ENCODE data around the gene R3HDM2. TPM values are rescaled to one million over a fixed set of nuclear protein-coding genes. Genes with fewer than 3 reads are reported as not detected.
A peak's percentile ranks its signal among the peaks of the same experiment; 100 is the strongest.

Gene R3HDM2
- 10 to 100 TPM; 36.6 to 54.6 TPM for total RNA-seq

GRCh38 chr12:57430931-57431566 is at the start of gene R3HDM2:
R3HDM2 (minus strand) TSS chr12:57431043; CDS start chr12:57310428, 120,615 bp downstream.
- peak; percentile 97 for ATAC-seq (replicated peaks)
- no peaks in the 10 kb centered on the region for H3K9me3 Mint-ChIP-seq
- no peaks in the 10 kb centered on the region for H3K27me3 Mint-ChIP-seq
- peaks cover 11% of the 10 kb centered on the region for H3K36me3 Mint-ChIP-seq (ENCODE audit: low read depth)
- H3K4me3 Mint-ChIP-seq: peak within 1 kb of the TSS; percentile 98
- H3K4me1 Mint-ChIP-seq: peaks cover 23% of the 10 kb centered on the region
- H3K27ac Mint-ChIP-seq: peak within 1 kb of the TSS; percentile 98

DNA sequence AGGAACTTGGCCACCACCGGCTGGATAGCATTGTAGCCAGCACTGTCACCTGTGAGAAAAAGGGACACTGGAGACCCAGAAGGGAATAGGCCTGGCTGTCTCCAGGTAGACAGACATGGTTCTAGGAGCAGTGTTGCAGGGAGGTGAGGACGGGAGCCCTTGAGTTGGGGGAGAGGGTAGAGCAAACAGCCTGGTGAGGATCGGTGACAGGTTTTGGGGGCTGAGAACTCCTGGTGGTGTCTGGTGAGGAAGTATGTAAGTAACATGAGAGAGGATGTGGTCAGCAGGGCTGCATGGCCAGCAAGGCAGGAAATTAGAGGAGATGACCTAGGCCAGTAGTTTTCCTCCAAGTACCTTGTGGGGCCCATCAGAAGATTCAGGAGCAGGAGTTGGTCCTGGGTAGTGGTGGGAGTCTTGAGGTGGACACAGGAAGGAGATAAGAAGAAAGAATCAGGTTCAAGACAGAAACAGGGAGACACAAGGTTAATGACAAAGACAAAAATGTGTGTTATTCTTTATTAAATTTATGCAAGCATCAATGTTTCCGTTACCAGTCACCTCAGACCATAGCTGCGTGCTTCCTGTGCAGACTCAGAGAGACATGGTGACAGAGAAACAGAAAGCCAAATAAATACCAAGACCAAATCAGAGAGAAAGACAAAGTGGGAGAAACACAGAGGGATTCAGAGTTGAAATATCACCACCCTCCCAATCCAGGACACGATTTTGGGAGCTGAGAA is 48.7 kb upstream of the R3HDM2 start, which contains the start of gene ARHGAP9:
ARHGAP9 (minus strand) TSS at position 491 of the 740 bp plus-strand sequence; CDS start at position 31, 460 bp downstream.
- H3K4me1 Mint-ChIP-seq: peaks cover 44% of the 10 kb centered on the region
- H3K27ac Mint-ChIP-seq: peak within 1 kb of the TSS; percentile 96
- peak; percentile 64 for ATAC-seq (replicated peaks)
- H3K4me3 Mint-ChIP-seq: peak within 1 kb of the TSS; percentile 92
- no peaks in the 10 kb centered on the region for H3K9me3 Mint-ChIP-seq
- H3K36me3 Mint-ChIP-seq (ENCODE audit: low read depth): peaks cover 51% of the 10 kb centered on the region
- H3K27me3 Mint-ChIP-seq: no peaks in the 10 kb centered on the region

DNA sequence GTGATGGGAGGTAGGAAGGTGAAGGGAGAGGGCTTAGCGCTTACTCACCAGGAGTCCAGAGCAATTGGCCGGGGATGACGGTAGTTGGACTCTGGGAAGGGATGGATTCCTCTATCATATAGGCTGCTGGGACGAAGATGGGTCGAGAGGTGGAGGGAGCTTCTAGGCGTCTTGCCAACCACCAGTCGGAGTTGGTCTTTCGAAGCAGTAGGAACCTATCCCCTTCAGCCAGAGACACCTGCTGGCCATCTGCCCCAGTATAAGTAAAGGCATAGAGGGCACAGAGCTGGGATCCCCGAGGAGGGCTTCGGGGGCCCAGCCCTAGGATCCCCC is 48.2 kb upstream of the R3HDM2 start:
- no peak for ATAC-seq (replicated peaks)
- Mint-ChIP-seq H3K27me3 (no peaks in the 10 kb centered on the region), H3K4me1 (peaks cover 49% of the 10 kb centered on the region), H3K27ac (peak overlapping the region; percentile 96), H3K4me3 (peak overlapping the region; percentile 92), H3K9me3 (no peaks in the 10 kb centered on the region), H3K36me3 (ENCODE audit: low read depth) (peaks cover 56% of the 10 kb centered on the region)

- peaks cover 66% of the 10 kb centered on the region for H3K36me3 Mint-ChIP-seq (ENCODE audit: low read depth)
- H3K4me1 Mint-ChIP-seq: peaks cover 47% of the 10 kb centered on the region
These were observed 47.2 kb upstream of the R3HDM2 start for GRCh38 chr12:57477710-57478681.

DNA sequence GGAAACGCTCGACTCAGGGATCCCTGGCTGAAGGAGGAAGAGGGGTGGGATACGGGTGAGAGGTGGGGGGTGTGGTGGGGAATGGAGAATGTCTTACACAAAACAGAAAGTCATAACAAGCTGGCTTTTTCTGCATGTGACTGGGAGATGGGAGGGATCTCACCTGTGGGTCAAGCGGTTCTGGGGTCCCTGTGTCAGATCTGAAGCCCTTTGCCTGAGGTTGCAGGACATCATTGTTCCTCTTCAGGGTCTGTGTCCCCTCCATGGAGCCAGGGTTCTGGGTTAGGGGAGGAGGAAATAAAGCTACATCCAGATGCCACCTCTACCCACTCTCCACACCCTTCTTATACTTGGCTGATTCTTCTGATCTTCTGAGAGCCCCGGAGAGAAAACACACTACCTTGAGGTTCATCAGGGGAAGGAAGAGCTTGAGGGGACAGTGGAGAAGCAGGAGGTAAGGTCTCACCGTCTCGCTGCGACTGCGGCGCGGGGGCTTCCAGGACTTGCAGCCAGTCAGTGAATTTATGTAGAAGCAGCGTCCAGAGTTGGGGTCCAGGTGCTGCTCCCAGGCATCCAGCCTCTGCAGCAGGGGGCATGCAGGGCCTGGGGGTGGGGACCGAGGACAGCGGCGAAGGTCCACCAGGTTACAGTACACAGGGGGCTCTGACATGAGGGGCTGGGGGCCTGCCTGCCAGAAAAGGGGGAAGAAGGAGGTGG is 46.3 kb upstream of the R3HDM2 start:
- H3K36me3 Mint-ChIP-seq (ENCODE audit: low read depth): peaks cover 74% of the 10 kb centered on the region
- no peaks in the 10 kb centered on the region for H3K9me3 Mint-ChIP-seq
- no peak for ATAC-seq (replicated peaks)
- peak overlapping the region; percentile 96 for H3K27ac Mint-ChIP-seq
- no peaks in the 10 kb centered on the region for H3K27me3 Mint-ChIP-seq
- peaks cover 46% of the 10 kb centered on the region for H3K4me1 Mint-ChIP-seq
- peak overlapping the region; percentile 92 for H3K4me3 Mint-ChIP-seq

More at GRCh38 chr12:57477710-57478681, 47.2 kb upstream of the R3HDM2 start:
- no peaks in the 10 kb centered on the region for H3K27me3 Mint-ChIP-seq
- no peaks in the 10 kb centered on the region for H3K9me3 Mint-ChIP-seq
- H3K27ac Mint-ChIP-seq: peak overlapping the region; percentile 96
- H3K4me3 Mint-ChIP-seq: peak overlapping the region; percentile 92
- peak; percentile 74 for ATAC-seq (replicated peaks)

GRCh38 chr12:57476162-57476992 is 45.5 kb upstream of the R3HDM2 start:
- ATAC-seq (replicated peaks): peak; percentile 31
- peak overlapping the region; percentile 92 for H3K4me3 Mint-ChIP-seq
- H3K36me3 Mint-ChIP-seq (ENCODE audit: low read depth): peaks cover 82% of the 10 kb centered on the region
- H3K27ac Mint-ChIP-seq: peak overlapping the region; percentile 96
- H3K9me3 Mint-ChIP-seq: no peaks in the 10 kb centered on the region
- H3K27me3 Mint-ChIP-seq: no peaks in the 10 kb centered on the region
- peaks cover 42% of the 10 kb centered on the region for H3K4me1 Mint-ChIP-seq

DNA sequence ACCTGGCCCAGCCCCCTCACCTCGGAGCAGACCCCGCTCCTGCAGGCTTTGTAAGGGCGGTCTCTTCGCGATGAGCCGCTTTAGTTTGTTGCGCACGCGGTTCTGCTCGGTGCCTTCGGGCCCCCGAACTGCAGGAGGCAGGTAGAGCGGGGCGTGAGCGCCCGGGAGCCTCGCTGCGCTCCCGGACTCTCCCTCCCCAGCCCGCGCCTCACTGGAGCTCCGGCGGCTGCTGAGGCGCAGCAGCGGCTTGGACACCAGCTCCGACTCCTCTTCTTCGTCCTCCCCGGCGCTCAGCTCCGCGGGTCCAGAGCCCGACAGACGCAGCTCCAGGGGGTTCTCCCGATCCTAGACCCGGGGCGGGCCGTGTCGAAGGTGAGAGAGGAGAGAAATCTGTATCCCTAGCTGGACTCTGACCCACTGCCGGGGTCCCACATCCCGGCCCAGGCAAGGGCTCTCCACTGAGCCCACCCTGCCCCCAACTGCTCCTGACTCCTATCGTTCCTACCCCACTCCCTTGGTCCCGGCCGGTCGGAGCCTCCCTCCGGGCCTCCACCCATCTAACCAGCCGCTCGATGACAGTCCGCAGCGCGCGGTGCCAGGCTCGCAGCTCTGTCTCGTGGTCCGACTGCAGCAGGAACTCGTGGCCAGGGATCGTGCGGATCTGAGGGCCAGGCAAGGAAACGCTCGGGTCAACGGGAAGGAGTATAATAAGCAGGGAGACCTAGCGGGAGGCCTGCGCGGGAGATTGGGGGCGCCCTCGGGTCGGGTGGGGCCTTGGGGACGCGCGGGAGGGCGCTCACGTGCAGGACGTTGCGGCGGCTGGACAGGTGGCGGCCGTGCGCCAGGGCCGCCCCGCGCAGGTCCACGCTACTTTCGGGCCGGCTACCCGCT is 44.7 kb upstream of the R3HDM2 start:
- H3K4me1 Mint-ChIP-seq: peaks cover 34% of the 10 kb centered on the region
- no peak for ATAC-seq (replicated peaks)
- no peaks in the 10 kb centered on the region for H3K27me3 Mint-ChIP-seq
- H3K27ac Mint-ChIP-seq: no peak overlapping the region
- H3K9me3 Mint-ChIP-seq: no peaks in the 10 kb centered on the region
- peak overlapping the region; percentile 92 for H3K4me3 Mint-ChIP-seq
- peaks cover 89% of the 10 kb centered on the region for H3K36me3 Mint-ChIP-seq (ENCODE audit: low read depth)

DNA sequence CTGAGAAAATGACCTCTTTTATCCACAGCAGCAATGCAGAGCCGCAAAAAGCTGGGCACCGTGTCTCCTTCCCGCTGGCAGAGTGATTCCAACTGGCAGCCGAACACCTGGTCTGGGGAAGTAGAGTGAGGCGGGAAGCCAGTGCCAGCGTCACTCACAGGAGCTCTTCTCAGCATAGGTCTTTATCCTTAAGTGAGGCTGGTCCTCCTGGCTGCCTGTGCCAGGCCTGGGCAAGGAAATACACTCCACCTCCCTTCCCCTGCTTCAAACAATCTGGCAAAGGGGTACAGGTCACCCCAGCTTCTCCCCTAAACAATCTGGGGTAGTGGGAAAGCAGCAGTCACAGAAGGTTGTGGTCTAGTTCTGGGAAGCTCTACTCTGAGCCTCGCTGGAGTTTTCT is 44.0 kb upstream of the R3HDM2 start:
- Mint-ChIP-seq H3K27me3 (no peaks in the 10 kb centered on the region), H3K9me3 (no peaks in the 10 kb centered on the region), H3K4me1 (peaks cover 32% of the 10 kb centered on the region), H3K36me3 (ENCODE audit: low read depth) (peaks cover 94% of the 10 kb centered on the region), H3K27ac (peak overlapping the region; percentile 63), H3K4me3 (peak overlapping the region; percentile 65)
- ATAC-seq (replicated peaks): no peak

DNA sequence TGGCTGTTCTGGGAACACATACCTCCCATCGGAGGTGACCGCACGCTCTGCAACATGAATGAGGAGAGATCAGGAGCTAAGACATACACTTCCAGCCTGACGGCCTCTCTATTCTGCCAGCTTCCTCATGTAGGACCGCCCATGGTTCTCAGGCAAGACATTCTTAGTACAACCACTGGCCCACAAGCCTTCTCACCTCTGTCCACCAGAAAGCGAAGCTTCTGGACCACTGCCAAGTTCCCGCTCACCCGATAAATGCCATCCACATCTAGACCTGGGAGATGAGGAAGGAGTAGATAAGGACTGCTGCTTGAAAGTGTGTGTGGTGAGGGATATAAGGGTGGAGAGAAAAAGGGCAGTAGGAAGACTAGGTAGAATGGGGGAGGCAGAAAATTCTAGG is 43.6 kb upstream of the R3HDM2 start:
- peak overlapping the region; percentile 63 for H3K27ac Mint-ChIP-seq
- H3K27me3 Mint-ChIP-seq: no peaks in the 10 kb centered on the region
- peaks cover 94% of the 10 kb centered on the region for H3K36me3 Mint-ChIP-seq (ENCODE audit: low read depth)
- peak overlapping the region; percentile 65 for H3K4me3 Mint-ChIP-seq
- H3K9me3 Mint-ChIP-seq: no peaks in the 10 kb centered on the region
- no peak for ATAC-seq (replicated peaks)
- H3K4me1 Mint-ChIP-seq: peaks cover 28% of the 10 kb centered on the region

GRCh38 chr12:57473886-57474285 is 43.0 kb upstream of the R3HDM2 start:
- Mint-ChIP-seq H3K4me3 (peak overlapping the region; percentile 65), H3K27ac (peak overlapping the region; percentile 63), H3K27me3 (no peaks in the 10 kb centered on the region), H3K9me3 (no peaks in the 10 kb centered on the region), H3K36me3 (ENCODE audit: low read depth) (peaks cover 97% of the 10 kb centered on the region), H3K4me1 (peaks cover 23% of the 10 kb centered on the region)
- no peak for ATAC-seq (replicated peaks)

DNA sequence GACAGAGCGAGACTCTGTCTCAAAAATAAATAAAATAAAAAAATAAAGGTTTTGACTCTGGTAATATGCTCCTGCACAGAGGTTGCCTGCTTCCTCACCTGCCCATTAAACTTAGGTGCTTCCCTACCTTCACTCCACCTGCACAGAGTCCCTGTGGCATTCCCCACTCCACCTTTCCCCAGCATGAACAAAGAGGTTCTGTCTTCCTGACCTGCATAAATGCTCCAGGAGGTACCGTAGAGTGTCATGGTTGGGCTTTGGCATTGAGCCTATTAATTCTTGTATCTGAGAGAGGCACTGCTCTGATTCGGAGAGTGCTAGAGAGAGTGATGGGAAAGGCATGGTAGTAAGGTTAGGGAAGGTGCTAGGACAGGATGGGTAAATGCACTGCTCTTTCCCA is 42.5 kb upstream of the R3HDM2 start:
- ATAC-seq (replicated peaks): no peak
- Mint-ChIP-seq H3K36me3 (ENCODE audit: low read depth) (peaks cover 97% of the 10 kb centered on the region), H3K27me3 (no peaks in the 10 kb centered on the region), H3K4me1 (peaks cover 18% of the 10 kb centered on the region), H3K4me3 (no peak overlapping the region), H3K9me3 (no peaks in the 10 kb centered on the region), H3K27ac (peak overlapping the region; percentile 63)

DNA sequence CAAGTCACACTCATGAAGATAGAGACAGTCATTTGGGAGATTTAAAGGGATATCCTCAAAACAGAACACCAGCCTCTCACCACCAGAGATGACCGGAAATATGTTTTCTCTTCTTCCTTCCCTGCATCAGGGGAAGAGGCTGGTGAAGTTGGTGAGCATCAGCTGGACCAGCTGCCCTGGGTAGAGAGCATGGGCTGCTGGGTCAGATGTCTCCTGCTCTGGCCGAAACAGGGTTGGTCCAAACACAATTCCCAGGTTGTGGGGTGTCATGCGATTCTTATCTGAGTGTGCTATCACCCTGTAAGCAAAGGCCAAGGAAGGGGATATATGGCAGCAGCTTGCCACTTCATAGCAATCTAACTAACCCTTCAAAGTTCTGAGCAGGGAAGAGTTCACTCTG is 41.5 kb upstream of the R3HDM2 start:
- no peak for ATAC-seq (replicated peaks)
- Mint-ChIP-seq H3K36me3 (ENCODE audit: low read depth) (peaks cover 97% of the 10 kb centered on the region), H3K9me3 (no peaks in the 10 kb centered on the region), H3K27me3 (no peaks in the 10 kb centered on the region), H3K4me3 (no peak overlapping the region), H3K4me1 (peaks cover 16% of the 10 kb centered on the region), H3K27ac (peak overlapping the region; percentile 46)

Data from activated T-helper 17 cell treated with anti-CD3 and anti-CD28 coated beads, Interleukin-2, amount 50 U/mL, for 72 hours (primary cell).